PFSK-1 (cell line): Measurements from ENCODE around the gene SMIM21.

ENCODE experiments used
- FOXP2 ChIP-seq: optimal IDR thresholded peaks from 2 replicates; pipeline ENCODE3; 2011; ENCODE audit warnings: borderline replicate concordance, control low read depth, inconsistent platforms; ENCODE audit not compliant: insufficient read depth; ENCODE audit errors: extremely low read length, extremely low read depth
- POLR2AphosphoS5 ChIP-seq: IDR thresholded peaks from 2 replicates; pipeline ENCODE4 v1.6.1; 2012; ENCODE audit warnings: low read depth, mild to moderate bottlenecking, control low read depth, low read length, moderate library complexity
- SIN3A ChIP-seq: IDR thresholded peaks from 2 replicates; pipeline ENCODE4 v1.6.1; 2012; ENCODE audit warnings: mild to moderate bottlenecking, low read length, moderate library complexity, borderline replicate concordance; ENCODE audit not compliant: insufficient read depth
- TAF1 ChIP-seq: IDR thresholded peaks from 2 replicates; pipeline ENCODE4 v1.6.1; 2012; ENCODE audit warnings: low read length, control low read depth, borderline replicate concordance; ENCODE audit not compliant: insufficient read depth
- TF ChIP-seq, protein P1 (sequence below), 2 experiments: IDR thresholded peaks; 2 replicates each; pipeline versions ENCODE4 v1.6.1 to v1.8.0; 2011 to 2012; ENCODE audit warnings: low read depth in 2 of 2, low read length in 2 of 2, control low read depth in 1 of 2, inconsistent platforms in 1 of 2, mild to moderate bottlenecking in 1 of 2, moderate library complexity in 1 of 2; ENCODE audit not compliant: insufficient read depth in 1 of 2

DNA sequence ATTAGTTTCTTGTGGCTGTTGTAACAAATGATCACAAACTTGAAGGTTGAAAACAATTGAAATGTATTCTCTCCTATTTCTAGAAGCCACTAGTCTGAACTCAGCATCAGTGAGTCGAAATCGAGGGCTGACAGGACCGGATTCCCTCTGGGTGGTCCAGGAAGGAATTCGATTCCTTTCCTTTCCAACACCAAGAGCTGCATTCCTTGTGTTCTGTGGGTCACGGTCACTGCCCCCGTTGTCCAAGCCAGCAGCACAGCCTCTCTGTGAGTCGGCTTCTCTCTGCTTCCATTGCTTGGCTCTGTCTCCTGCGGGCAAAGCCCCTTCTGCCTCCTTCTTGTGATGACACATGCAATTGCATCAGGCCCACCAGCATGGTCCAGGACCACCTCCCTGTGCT lies 67.3 kb downstream of the SMIM21 start:
- TF ChIP-seq, protein P1, sequence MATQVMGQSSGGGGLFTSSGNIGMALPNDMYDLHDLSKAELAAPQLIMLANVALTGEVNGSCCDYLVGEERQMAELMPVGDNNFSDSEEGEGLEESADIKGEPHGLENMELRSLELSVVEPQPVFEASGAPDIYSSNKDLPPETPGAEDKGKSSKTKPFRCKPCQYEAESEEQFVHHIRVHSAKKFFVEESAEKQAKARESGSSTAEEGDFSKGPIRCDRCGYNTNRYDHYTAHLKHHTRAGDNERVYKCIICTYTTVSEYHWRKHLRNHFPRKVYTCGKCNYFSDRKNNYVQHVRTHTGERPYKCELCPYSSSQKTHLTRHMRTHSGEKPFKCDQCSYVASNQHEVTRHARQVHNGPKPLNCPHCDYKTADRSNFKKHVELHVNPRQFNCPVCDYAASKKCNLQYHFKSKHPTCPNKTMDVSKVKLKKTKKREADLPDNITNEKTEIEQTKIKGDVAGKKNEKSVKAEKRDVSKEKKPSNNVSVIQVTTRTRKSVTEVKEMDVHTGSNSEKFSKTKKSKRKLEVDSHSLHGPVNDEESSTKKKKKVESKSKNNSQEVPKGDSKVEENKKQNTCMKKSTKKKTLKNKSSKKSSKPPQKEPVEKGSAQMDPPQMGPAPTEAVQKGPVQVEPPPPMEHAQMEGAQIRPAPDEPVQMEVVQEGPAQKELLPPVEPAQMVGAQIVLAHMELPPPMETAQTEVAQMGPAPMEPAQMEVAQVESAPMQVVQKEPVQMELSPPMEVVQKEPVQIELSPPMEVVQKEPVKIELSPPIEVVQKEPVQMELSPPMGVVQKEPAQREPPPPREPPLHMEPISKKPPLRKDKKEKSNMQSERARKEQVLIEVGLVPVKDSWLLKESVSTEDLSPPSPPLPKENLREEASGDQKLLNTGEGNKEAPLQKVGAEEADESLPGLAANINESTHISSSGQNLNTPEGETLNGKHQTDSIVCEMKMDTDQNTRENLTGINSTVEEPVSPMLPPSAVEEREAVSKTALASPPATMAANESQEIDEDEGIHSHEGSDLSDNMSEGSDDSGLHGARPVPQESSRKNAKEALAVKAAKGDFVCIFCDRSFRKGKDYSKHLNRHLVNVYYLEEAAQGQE (IDR thresholded peaks at IDR 0.05; ENCODE audit: insufficient read depth in 1 of 2, low read depth in 2 of 2, low read length in 2 of 2): no peak
- no peak for TF ChIP-seq POLR2AphosphoS5
- no peak for TF ChIP-seq SIN3A
- TF ChIP-seq TAF1: no peak
- no peak for TF ChIP-seq FOXP2
